ENCODE results near the gene OR10H4. TPM values are rescaled to one million over a fixed set of nuclear protein-coding genes. Genes with fewer than 3 reads are reported as not detected.
A peak's percentile ranks its signal among the peaks of the same experiment; 100 is the strongest.
"Not testable (repeated sequence)": the region's sequence is repeated elsewhere in the genome, so short reads cannot be mapped to it uniquely, and the experiment has no call there.

The OR10H4 gene
- total RNA-seq, 2 donors from 2014 or later: not detected

DNA sequence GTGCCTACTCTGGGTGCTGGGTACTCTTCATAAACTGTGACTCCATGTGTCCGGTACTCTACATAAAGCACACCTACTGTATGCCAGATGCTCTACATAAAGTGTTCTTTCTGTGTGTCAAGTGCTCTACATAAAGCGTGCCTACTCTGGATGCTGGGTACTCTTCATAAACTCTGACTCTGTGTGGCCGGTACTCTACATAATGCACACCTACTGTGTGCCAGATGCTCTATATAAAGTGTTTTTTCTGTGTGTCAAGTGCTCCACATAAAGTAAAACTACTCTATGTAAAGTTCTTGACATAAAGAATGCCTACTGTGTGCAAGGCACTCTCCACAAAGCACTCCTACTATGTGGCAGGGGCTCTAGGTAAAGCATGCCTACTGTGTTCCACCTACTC is 12.6 kb upstream of the OR10H4 start:
- ATAC-seq: no peak
- DNase-seq: no peak
- intact Hi-C loops (cut with DNase I, micrococcal nuclease): no loop called here

DNA sequence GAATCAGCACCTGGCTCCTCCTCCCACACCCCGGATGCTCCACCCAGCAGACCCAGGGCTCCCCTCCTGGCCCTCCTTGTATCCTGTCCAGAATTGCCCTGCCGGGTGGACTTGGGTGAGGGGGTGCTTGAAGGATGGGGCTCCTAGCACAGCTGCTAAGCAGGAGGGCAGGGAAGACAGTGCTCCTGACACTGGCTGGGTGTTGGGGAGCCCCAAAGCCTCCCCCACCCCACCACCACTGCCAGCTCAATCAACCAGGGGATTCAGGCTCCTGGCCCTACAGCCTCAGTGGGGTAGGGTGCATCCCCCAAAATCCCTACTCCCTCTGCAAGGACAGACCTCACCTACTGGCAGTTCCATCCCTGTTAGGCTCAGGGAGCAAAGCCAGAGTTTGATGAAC is 11.9 kb upstream of the OR10H4 start:
- ATAC-seq: no peak
- no peak for DNase-seq
- intact Hi-C loops (cut with DNase I, micrococcal nuclease): no loop called here

DNA sequence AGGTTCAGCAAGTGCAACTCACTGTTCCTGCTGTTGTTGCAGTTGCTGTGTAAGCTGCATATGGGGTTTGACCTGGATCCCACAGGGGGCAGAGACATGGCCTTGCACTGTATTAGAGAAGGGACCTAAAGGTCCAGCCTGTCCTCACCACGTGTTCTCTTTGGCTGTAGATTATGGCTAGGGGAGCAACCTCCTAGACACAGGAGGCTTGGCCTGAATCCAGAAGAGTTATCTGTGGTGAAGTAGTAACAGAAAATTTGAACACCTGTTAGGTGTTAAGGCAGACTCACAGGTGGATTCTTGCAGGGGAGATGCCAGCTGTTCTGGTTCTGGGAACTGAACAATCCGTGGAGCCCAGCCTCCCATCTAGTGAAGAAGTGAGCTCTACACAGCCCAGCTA is 11.0 kb upstream of the OR10H4 start:
- no peak for ATAC-seq
- intact Hi-C loops (cut with DNase I, micrococcal nuclease): no loop called here
- DNase-seq: no peak

DNA sequence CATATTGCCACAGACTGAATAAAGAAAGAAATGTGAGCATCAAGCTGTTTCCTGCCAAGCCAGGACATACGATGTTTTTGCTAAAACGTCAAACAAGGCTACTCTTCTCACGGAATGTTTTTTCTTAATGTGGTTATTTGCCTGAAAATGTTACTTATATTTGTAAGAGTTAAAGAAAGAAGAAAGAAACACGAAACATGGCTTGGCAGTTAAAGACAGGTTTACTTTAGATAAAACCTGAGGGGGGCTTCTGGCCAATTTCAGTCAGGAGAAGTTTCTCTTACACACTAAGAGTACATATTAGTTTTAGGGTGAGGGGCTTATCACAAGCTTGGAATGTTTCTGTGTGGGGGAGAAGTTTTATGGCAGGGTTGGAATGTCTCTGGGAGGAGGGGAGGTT is 4.4 kb upstream of the OR10H4 start:
- DNase-seq (no peak), ATAC-seq (no peak)
- intact Hi-C loops (cut with DNase I, micrococcal nuclease): no loop called here

DNA sequence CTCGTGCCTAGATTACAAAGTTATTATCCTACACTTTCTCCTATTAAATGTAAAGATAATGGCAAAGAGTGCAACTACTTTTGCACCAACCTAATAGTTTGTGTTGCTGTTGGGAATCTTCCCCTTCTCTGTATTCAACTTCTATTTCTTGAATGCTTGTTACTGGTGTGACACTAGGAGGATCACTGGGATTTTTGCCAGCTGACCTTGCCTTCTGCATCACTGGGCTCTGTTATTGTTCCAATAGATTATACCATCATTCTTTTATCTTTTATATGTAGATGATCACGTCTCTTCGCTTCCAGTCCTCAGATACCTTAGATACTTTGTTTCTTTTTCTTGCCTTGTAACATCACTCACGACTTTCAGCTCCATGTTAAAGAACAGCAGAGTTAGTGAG is 3.5 kb upstream of the OR10H4 start:
- intact Hi-C loops (cut with DNase I, micrococcal nuclease): no loop called here
- no peak for DNase-seq
- no peak for ATAC-seq

DNA sequence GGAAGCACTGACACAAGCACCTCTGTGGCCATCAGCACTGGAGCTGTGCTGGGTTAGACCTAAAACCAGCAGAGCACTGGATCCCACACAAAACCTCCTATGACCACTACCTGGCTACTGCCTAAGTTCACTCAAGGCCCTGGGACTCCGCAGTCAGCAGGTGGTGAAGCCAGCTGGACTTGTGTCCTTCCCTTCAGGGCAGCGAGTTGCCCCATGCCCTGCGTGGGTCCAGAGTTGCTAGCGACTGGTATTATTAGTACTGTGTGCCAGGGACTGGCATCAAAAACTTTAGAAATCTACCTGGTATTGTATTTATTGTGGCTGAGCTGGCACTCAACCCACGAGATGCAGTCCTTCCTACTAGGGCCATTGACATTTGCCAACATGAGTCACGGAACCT is 6.0 kb downstream of the OR10H4 start:
- ATAC-seq (no peak), DNase-seq (no peak)
- intact Hi-C loops (cut with DNase I, micrococcal nuclease): no loop called here

DNA sequence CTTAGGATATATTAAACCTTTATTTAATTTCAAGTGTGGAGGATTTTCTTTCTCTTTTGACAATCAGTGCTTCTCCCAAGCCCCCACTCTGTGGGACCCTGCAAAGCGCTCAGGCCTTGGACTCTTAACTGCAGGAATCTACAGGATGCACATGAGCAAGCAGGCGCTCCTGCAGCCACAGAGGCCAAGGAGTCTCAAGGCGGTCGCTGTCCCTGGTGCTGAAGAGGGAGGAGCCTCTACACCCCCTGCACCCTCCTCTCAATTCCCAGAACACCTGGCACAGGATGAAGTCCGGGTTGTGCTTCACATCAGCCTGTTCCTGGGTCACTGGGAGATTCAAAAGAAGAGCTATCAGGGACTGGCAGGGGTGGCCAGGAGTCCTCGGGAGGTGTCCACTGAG is 13.5 kb downstream of the OR10H4 start:
- ATAC-seq: no peak
- intact Hi-C loops (cut with DNase I, micrococcal nuclease): no loop called here
- DNase-seq: no peak

DNA sequence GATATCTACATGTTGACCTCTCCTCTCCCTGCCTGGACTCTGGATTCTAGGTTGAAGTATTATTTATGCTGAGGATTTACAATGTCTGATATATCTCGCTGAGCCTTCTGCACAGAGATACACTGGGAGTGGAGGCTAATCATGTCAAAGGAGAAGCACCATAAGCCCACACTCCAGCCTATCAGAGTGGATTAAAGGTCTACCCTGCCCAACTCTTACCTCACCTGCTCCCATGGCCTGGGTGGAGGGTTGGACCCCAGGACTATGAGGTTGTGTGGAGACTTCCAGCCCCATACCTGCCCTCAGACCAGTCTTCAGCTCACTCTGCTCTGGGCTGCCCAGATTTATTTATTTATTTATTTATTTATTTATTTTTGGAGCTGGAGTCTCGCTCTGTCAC is 15.4 kb downstream of the OR10H4 start:
- intact Hi-C loops (cut with DNase I, micrococcal nuclease): no loop called here
- ATAC-seq (no peak), DNase-seq (no peak)

DNA sequence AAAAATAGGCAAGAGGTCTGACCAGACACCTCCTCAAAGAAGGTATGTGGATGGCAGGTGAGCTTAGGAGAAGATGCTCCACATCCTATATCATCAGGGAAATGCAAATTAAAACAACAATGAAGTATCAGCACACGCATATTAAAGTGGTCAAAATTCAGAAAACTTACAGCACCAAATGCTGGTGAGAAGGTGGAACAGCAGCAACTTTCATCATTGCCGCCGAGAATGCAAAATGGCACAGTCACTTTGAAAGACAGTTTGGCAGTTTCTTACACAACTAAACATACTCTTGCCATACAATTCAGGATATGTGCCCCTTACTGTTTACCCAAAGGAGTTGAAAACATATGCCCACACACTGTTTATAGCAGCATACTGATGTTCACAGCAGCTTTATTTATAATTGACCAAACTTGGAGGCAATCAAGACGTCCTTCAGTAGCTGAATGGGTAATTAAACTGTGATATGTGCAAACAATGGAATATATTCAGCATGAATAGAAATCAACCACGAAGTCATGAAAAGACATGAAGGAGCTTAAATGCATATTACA is 22.5 kb downstream of the OR10H4 start:
- intact Hi-C loops (cut with DNase I, micrococcal nuclease): no loop called here
- no peak for ATAC-seq
- no peak for DNase-seq

DNA sequence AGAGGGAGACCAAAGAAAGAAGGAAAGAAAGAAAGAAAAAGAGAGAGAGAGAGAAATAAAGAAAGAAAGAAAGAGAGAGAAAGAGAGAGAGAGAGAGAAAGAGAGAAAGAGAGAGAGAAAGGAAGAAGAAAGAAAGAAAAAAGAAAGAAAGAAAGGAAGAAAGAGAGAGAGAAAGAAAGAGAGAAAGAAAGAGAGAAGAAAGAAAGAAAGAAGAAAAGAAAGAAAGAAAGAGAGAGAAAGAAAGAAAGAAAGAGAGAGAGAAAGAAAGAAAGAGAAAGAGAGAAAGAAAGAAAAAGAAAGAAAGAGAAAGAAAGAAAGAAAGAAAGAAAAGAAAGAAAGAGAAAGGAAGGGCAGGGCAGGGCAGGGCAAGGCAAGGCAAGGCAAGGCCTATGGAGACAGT is 23.2 kb downstream of the OR10H4 start:
- DNase-seq; intact Hi-C loops (cut with DNase I, micrococcal nuclease); ATAC-seq: not testable (repeated sequence)

DNA sequence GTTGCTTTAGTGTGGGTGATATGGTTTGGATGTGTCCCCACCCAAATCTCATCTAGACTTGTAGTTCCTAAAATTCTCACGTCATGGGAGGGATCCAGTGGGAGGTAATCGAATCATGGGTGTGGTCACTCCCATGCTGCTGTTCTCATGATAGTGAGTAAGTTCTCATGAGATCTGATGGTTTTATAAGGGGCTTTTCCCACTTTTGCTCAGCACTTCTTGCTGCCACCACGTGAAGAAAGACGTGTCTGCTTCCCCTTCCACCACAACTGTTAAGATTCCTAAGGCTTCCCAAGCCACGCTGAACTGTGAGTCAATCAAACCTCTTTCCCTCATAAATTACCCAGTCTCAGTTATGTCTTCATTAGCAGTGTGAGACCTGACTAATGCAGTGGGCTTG is 26.0 kb downstream of the OR10H4 start:
- intact Hi-C loops (cut with DNase I, micrococcal nuclease): no loop called here
- no peak for DNase-seq
- ATAC-seq: no peak

DNA sequence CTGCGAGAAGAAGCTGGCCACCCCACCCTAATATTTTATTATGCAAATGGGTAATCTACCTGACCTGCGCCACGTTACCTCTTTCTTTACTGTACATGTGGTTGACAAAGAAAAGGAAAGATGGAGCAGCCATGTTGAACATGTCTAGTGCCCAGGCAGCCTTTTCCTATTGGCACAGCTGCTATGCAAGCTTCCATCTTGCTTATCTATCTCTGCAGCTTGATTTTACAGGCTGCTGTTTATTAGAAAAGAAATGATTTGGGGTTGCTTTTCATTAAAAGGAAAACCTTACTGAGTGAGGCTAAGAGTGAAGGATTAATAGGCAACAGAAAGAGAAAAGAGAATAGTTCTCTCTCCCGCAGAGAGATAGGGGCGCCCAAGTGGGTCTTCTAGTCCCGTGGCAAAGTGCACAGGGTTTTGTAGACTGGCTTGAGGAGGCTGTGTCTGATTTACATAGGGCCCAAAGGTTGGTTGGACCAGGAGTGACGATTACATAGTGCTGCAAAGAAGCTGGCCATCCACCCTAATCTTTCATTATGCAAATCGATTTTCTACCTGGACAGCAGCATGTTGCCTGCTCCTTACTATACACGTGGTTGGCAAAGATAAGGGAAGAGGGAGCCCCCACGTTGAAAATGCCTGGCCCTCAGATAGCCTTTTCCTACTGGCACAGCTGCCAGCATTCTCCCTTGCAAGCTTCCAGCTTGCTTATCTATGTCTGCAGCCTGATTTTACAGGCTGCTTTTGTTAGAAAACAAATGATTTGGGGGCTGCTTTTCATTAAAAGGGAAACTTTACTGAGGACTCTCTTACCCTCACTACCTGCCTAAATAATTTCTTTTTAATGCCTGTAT is 28.3 kb downstream of the OR10H4 start:
- ATAC-seq: no peak
- intact Hi-C loops (cut with DNase I, micrococcal nuclease): no loop called here
- no peak for DNase-seq

DNA sequence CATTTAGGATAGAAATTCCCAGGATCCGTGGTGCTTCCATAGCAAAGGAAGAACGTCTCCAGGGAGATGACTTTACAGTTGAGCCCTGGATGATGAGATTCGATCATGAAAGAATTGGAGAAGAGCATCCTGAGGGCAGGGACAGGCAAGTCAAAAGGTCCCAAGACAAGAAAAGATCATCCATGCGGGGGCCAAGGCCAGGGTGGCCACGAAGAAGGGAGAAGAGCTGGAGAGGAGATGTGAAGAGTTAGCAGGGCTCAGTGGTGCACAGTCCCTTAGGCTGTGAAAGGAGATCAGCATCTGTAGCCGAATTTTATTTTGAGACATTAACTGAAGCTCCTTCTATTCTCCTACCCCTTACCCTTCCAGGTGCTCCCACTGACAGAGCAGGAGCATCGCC is 28.9 kb downstream of the OR10H4 start:
- intact Hi-C loops (cut with DNase I, micrococcal nuclease): no loop called here
- DNase-seq (no peak), ATAC-seq (no peak)

DNA sequence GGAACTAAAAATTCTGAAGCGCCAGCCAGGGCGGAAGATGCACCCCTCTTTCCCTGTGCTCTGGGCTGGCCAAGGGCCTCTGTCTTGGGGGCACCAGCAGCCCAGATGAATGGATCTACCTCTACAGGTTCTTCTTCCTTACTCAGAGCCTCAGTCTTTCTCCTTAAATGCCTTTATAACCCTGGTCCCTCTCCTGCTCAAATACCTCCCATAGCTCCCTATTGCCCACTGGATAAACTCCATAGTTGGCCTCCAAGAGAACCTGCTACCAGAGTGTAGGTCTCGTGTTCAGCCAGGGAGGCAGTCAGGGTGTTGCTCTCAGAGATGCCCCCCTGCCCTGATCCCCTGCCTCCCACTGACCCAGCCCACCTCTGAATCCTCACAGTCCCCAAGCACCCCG is 30.5 kb downstream of the OR10H4 start:
- intact Hi-C loops (cut with DNase I, micrococcal nuclease): no loop called here
- ATAC-seq: no peak
- no peak for DNase-seq

DNA sequence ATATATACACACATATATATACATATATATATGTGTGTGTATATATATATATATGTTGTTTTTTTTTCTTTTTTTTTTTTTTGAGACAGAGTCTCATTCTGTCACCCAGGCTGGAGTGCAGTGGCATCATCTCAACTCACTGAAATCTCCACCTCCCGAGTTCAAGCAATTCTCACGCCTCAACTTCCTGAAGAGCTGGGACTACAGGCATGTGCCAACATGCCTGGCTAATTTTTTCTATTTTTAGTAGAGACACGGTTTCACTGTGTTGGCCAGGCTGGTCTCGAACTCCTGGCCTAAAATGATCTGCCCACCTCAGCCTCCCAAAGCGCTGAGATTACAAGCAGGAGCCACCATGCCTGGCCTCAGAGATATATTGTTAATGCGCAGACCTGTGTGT is 37.0 kb downstream of the OR10H4 start:
- DNase-seq; intact Hi-C loops (cut with DNase I, micrococcal nuclease); ATAC-seq: not testable (repeated sequence)

DNA sequence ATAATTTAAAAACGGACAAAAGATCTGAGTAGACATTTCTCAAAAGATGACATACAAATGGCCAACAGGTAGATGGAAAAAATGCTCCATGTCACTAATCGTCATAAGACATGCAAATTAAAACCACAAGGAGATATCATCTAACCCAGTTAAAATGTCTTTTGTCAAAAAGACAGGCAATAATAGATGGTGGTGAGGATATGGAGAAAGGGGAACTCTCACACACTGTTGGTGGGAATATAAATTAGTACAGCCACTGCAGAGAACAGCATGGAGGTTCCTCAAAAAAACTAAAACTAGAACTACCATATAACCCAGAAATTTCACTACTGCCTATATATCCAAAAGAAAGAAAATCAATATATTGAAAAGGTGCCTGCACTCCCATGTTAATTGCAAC is 37.9 kb downstream of the OR10H4 start:
- ATAC-seq: no peak

DNA sequence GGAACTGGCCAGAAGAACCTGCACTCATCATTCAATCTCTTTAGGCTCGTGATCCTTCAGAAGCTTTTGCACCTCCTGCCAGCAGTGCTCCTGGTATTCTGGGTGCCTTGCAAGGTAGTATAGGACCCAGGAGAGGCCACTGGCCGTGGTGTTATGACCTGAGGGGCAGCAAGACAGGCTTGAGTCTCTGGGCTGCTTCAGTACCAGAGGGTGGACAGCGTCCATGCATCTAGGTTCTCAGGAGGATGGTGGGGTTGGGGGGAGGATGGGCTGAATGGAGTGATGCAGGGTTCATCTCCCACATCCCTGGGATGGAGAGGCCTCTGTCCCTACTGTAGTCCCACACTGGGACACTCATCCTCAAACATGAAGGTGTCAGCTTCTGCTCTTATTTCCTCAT is 41.1 kb downstream of the OR10H4 start:
- DNase-seq: no peak
- intact Hi-C loops (cut with DNase I, micrococcal nuclease): no loop called here
- ATAC-seq: no peak

More for the DNA sequence above, 37.9 kb downstream of the OR10H4 start:
- DNase-seq: no peak
- intact Hi-C loops (cut with DNase I, micrococcal nuclease): no loop called here

DNA sequence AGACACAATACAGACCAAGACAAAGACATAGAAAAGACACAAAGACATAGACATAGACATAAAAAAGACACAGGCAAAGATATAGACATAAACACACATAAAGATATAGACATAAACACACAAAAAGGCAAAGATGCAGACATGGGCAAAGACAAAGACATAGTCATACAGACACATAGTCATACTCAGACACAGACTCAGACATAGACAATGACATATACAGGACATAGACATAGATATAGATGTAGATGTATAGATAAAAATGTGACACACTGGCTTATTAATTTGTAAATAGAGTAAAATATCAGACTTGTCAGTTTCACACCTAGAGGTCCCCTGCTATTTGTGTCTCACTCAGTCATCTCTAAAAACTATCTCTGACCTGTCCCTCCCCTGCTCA is 42.8 kb downstream of the OR10H4 start:
- intact Hi-C loops (cut with DNase I, micrococcal nuclease): no loop called here
- ATAC-seq (no peak), DNase-seq (no peak)

DNA sequence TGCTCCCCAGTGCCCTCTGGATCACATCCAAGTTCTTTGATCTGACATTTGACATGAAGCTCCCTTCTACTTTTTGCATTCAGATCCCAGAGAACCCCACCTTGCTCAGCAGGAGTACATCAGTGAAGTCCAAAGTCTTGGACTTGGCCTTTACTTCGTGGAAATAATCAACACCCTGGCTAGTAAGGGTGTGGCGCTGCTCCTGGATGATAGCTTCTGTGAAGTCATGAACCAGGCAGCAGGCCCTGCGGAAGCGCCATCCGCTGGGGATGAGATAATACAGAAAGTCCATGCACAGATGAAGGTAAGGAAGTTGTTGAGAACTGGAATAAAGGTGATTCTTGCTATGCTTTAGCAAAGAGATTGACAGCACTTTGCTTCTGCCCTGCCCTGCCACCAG is 43.2 kb downstream of the OR10H4 start:
- DNase-seq (no peak), ATAC-seq (peak; percentile 53)
- intact Hi-C loops (cut with DNase I, micrococcal nuclease): no loop called here

DNA sequence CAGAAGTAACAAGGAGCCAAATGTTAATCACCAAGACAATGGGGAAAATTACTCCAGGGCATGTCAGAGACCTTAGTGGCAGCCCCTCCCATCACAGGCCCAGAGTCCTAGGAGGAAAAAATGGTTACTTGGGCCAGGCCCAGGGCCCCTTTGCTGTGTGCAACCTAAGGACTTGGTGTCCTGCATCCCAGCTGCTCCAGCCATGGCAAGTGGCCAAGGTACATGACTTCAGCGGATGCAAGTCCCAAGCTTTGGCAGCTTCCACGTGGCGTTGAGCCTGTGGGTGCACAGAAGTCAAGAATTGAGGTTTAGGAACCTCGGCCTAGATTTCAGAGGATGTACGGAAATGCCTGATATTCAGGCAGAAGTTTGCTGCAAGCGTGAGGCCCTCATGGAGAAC is 46.7 kb downstream of the OR10H4 start:
- ATAC-seq (no peak), DNase-seq (no peak)
- intact Hi-C loops (cut with DNase I, micrococcal nuclease): no loop called here

DNA sequence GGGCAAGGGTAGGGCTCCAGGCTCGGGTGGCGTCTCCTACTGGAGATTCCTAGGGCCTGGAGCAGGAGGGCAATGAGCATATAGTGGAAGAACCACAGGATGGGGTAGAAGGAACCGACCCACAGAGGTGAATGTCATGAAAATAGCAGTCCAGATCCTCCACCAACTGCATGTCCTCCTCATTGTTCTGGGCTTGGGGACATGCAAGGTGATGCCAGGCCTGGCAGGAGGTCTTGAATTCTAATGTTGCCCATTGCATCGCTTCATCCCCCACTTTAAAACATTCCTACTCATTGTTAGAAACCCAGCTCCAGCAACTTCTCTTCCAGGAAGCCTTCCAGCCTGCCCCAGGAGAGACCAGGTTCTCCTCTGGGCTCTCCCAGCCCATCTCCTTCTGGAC is 49.4 kb downstream of the OR10H4 start:
- intact Hi-C loops (cut with DNase I, micrococcal nuclease): no loop called here
- DNase-seq (no peak), ATAC-seq (no peak)

Data from left colon (tissue), 2 donors.